ENCODE results near the gene CNTFR. TPM values are rescaled to one million over a fixed set of nuclear protein-coding genes. Genes with fewer than 3 reads are reported as not detected.
A peak's percentile ranks its signal among the peaks of the same experiment; 100 is the strongest.

CNTFR gene
- total RNA-seq, 2 experiments from 2014 or later = not detected

GRCh38 chr9:34514401-34514800 is 75.1 kb downstream of the CNTFR start:
- POLR2A ChIA-PET = no interaction called here
- Histone ChIP-seq H3K9me2 (ENCODE audit: insufficient read depth, low read length) (no peaks in the 10 kb centered on the region), H3K4me2 (ENCODE audit: low read length) (no peak overlapping the region), H3K4me3 (ENCODE audit: low read depth, low read length, poor library complexity, severe bottlenecking) (no peak overlapping the region), H3K79me2 (ENCODE audit: insufficient read depth, low read depth, low read length) (no peaks in the 10 kb centered on the region), H3K27ac (ENCODE audit: low read depth, low read length, poor library complexity, severe bottlenecking) (no peak overlapping the region), H3K9me3 (ENCODE audit: low read length) (no peaks in the 10 kb centered on the region), H4K20me1 (ENCODE audit: insufficient read depth, low read length) (no peaks in the 10 kb centered on the region), H2AFZ (ENCODE audit: low read length) (no peak overlapping the region), H3K4me1 (ENCODE audit: insufficient read depth, low read length, poor library complexity, severe bottlenecking) (peaks cover 9% of the 10 kb centered on the region), H3K36me3 (ENCODE audit: insufficient read depth, low read length) (no peaks in the 10 kb centered on the region)
- no peak for DNase-seq (ENCODE audit: low spot score)
- no peak for TF ChIP-seq EZH2phosphoT487 (IDR thresholded peaks at IDR 0.05; ENCODE audit: borderline replicate concordance, low read depth, low read length)
- no peak for TF ChIP-seq CTCF (conservative IDR thresholded peaks at IDR 0.05; ENCODE audit: low read length)
- no TSS peak for BruUV-seq (replicated peaks)
- CTCF ChIA-PET (ENCODE audit: unreplicated experiment) = no interaction called here
- intact Hi-C loops (cut with micrococcal nuclease; ENCODE audit: unreplicated experiment) = no loop called here

GRCh38 chr9:34513567-34514214 is 75.8 kb downstream of the CNTFR start:
- ChIA-PET POLR2A (no interaction called here), CTCF (ENCODE audit: unreplicated experiment) (no interaction called here)
- TF ChIP-seq CTCF (conservative IDR thresholded peaks at IDR 0.05; ENCODE audit: low read length) (no peak), EZH2phosphoT487 (IDR thresholded peaks at IDR 0.05; ENCODE audit: borderline replicate concordance, low read depth, low read length) (no peak)
- H3K36me3 ChIP-seq (ENCODE audit: insufficient read depth, low read length) = no peaks in the 10 kb centered on the region
- H3K4me1 ChIP-seq (ENCODE audit: insufficient read depth, low read length, poor library complexity, severe bottlenecking) = peaks cover 9% of the 10 kb centered on the region
- no peak overlapping the region for H2AFZ ChIP-seq (ENCODE audit: low read length)
- peak; percentile 13 for DNase-seq (ENCODE audit: low spot score)
- BruUV-seq (replicated peaks) = no TSS peak
- peak overlapping the region; percentile 1; the same call in 1 of the 2 replicates for H3K4me2 ChIP-seq (ENCODE audit: low read length)
- H3K9me3 ChIP-seq (ENCODE audit: low read length) = no peaks in the 10 kb centered on the region
- H3K79me2 ChIP-seq (ENCODE audit: insufficient read depth, low read depth, low read length) = no peaks in the 10 kb centered on the region
- no peak overlapping the region for H3K4me3 ChIP-seq (ENCODE audit: low read depth, low read length, poor library complexity, severe bottlenecking)
- no peak overlapping the region for H3K27ac ChIP-seq (ENCODE audit: low read depth, low read length, poor library complexity, severe bottlenecking)
- H3K9me2 ChIP-seq (ENCODE audit: insufficient read depth, low read length) = no peaks in the 10 kb centered on the region
- intact Hi-C loops (cut with micrococcal nuclease; ENCODE audit: unreplicated experiment) = no loop called here
- no peaks in the 10 kb centered on the region for H4K20me1 ChIP-seq (ENCODE audit: insufficient read depth, low read length)

Measured in OCI-LY7 (cell line).